Superior temporal gyrus (tissue), 1 donor: ENCODE results near the gene WWOX.

Experiments used
- DNase-seq: peaks from one replicate; pipeline ENCODE4 v3.0.0-alpha.2; 2016; ENCODE audit errors: extremely low spot score

Gene WWOX

DNA sequence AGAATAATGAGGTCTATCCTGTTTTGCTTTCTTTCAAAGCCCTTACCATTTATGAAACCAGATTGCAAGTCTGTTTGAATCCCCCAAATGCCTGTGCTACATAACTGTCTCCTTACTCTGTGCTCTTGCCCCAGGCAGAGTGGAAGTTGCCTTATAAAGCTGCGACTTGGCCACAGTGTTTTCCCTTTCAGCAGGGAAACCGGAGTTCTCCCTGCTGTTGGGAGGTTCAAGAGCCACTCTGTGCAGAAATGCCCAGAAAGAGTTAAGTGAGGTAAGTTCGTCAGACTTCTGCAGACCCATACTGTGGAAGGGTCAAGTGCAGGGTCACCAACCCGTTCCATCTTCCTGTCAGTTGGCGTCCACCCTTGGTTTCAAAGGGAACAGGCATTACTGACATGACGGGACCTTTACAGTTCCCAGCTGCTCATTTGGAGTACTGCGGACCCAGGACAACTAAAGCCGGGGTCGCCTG is 508.9 kb downstream of the WWOX start:
- no peak for DNase-seq

DNA sequence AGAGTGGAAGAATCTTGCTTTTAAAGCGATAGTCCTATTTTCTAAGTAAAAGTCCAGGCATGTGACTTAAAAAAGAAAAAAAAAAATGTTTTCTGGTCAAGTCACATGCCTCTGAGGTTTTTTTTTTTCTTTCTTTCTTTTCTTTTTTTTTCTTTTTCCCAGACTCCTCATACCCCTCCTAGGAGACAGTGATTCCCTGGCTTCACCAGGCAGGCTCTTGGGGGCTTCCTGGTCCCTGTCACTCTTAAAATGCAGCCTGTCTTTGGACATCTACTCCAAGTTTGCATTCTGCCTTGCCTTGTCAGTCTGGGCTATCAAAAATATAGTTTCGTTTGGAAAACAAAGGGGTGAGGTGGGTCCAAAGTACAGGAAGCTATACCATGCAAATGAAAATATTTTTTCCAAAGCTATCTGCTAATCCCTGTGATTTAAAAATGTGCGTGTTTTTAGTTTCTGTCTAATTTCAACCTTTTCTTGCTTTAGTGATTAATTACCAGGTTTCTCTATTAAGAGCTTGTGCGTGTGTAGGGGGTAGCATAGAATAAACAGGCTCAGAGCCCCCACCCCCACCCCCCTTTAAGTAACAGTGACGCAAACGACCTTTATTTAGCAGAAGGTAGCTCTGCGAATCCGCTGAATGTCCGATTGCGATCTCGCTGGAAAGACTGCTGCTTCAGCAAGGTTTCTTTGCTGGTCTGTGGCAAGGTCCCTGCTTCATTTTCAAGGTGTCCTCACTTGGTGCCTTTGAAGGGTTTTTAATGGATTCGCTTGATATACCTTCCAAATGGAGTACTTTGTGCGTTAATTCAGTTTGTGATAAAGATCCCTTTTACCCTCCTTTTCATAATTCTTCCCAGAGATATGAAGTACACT is 510.2 kb downstream of the WWOX start:
- no peak for DNase-seq

GRCh38 chr16:78611318-78611717 is 511.9 kb downstream of the WWOX start:
- no peak for DNase-seq

DNA sequence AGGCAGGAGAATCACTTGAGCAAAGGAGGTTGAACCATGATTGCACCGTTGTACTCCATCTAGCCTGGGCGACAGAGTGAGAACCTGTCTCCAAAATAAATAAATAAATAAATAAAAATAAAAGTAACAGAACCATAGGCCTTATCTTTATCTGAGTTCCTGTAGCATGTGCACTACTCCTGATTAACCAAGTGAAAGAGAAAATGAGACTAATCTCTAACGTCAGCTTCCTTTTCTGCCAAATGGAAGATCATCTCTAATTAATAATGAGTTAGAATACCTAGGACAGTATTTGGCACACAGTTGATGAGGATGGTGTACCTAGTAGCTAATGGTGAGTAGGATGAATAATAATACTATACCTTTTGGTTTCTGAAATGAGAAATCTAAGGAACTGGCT is 520.4 kb downstream of the WWOX start:
- no peak for DNase-seq

DNA sequence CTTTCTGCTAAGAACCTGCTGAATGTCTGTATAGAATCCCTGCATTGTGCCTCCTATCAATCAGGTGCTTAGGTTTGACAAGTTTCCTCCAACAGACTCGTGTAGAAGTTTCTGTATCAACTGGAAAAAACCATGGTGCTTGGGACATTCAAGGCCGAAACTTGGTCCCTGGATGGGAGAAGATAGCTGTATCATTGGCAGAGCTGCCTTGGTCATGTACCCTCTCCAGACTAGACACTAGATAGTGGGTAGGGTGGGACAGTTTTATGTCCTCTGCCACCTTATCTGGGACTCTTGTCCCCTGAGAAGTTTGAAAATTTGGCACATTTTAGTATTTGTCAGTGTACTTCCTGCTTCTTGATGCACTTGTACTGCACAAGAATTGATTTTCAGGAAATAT is 520.8 kb downstream of the WWOX start:
- DNase-seq = no peak

- no peak for DNase-seq
Observed at GRCh38 chr16:78623796-78624195, 524.3 kb downstream of the WWOX start.

DNA sequence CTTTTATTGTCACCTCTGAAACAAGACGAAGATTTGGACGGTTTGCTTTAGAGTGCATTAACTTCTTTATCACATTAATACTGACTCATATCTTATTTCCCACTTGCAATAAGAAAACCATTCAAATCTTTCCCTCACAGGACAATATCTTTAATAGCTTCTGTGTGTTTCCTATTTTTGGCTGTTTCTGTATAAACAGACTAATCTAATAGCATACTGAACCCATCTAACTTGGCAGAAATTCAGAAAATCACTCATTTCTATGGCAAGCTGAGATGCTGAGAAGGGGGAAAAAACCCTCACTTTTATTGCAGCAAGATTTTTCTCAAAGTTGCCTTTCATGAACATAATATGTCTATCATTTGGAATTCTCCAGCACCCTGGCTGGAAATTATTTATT is 524.9 kb downstream of the WWOX start:
- DNase-seq = no peak

- DNase-seq = no peak
Observed at GRCh38 chr16:78628461-78629045, 529.1 kb downstream of the WWOX start.

DNA sequence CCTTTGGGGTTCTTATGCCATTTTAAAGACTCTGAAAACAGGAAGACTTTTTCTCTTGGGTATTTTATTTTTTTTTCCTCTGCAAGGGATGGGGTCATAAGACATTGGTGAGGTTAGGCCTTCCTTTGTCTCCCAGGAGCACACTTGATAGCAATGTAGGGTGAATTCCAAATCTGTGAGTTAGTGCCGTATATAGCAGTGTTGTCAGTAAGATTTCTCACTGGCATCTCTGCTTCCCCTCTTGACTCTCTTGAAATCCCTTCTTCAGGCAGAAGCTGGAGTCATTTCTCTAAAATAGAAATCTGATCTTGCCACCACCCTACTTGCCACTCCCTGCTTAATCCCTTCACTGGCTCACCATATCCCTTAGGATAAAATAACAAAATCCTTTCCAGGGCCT is 529.7 kb downstream of the WWOX start:
- DNase-seq = no peak

DNA sequence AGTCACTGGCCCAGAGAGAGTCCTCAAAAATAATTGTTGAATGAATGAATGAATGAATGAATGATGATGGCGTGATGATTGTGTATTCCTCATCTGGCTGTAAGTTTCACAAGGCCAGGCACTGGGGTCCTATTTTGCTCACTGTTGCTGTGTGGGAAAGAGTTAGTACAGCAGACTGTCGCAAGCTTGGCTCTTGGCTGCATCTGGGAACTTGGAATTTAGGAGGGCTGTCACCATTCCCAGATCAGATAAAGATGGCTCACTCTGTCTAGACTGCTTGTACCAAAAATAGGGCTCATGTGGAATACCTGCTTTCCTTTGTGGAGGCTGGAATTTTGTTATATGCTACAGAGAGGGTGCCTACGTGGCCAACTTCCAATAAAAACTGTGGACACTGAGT is 530.6 kb downstream of the WWOX start:
- DNase-seq = no peak

- DNase-seq = no peak
Observed at GRCh38 chr16:78633551-78633950, 534.1 kb downstream of the WWOX start.

GRCh38 chr16:78635807-78636206 is 536.4 kb downstream of the WWOX start:
- DNase-seq = no peak

GRCh38 chr16:78638371-78638770 is 538.9 kb downstream of the WWOX start:
- DNase-seq = no peak

DNA sequence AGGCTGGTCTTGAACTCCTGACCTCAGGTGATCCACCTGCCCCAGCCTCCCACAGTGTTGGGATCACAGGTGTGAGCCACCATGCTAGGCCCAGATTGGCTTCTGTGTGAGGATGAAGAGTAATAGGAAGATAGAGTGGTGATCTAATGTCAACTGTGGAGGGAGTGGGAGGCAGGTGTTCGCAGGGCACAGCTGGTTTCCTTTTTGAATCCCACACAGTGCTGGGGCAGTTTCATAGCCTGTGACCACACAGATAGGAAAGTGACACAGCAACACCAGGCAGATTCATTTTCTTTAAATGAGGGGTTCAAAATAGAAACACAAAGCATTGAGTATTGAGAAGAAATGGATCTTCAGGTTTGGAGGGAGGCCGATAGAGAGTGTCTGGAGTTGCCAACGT is 540.3 kb downstream of the WWOX start:
- DNase-seq = no peak

- no peak for DNase-seq
Observed at GRCh38 chr16:78640886-78641285, 541.4 kb downstream of the WWOX start.

DNA sequence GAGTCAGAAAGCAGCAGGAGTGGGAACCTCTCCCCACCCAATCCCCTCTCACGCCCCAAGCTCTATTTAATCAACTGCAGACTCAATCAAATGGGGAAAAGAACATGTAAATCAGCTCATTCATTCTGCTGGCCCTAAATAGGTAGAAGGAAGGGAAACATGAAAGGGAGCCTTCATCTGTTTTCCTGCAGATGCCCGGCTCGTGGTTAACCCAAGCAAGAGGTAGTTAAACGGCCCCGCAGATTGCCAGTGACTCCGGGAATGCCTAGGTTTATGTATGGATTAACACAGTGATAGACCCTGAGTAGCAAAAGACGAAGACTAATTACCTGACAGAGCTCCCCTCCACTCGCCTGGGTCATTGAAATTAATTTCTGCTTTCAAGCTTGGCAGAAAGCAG is 542.0 kb downstream of the WWOX start:
- no peak for DNase-seq

DNA sequence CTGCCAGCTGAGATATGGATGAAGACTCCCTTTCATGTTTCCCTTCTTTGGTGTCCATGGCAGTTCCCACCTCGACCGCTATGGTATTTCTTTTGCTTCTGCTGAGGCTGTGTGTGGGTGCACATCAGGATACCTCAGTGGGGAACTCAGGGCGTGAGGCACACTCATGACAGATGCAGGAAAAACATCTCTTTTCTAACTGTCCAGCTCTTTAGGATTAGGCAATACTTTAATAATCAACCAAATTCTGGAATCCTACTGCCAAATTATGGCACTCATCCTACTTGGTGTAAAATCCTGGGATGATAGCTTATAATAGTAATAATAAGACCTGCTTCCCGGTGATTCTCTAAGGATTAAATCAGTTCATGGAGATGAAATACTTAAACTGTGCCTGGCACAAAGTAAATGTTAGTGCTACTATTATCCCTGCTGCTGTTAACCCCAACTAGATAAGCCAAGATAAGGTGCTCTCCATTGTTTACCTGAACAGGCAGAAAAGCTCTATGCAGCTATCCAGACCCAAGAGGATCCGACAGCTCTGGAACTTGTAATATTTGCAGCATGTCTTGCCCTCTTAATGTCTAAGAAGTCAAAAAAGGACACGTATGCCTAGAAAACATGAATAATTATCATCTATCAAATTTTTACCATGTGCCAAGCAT is 543.3 kb downstream of the WWOX start:
- no peak for DNase-seq

GRCh38 chr16:78645657-78646056 is 546.2 kb downstream of the WWOX start:
- DNase-seq = no peak

- no peak for DNase-seq
Observed at GRCh38 chr16:78647019-78647418, 547.6 kb downstream of the WWOX start.

- no peak for DNase-seq
Observed at GRCh38 chr16:78647491-78647890, 548.0 kb downstream of the WWOX start.

- no peak for DNase-seq
Observed at GRCh38 chr16:78648517-78648916, 549.1 kb downstream of the WWOX start.

- DNase-seq = no peak
Observed at GRCh38 chr16:78650339-78651074, 551.1 kb downstream of the WWOX start.
